Tibial nerve (tissue), 4 donors: ENCODE data around the gene KIAA0319L.

Experiments
- CTCF ChIP-seq, 5 experiments: fragments of 200-600 bp in 3 of 5; fragments of 450-650 bp in 2 of 5; sonication (generic) in 3 of 5; IDR thresholded peaks; one replicate each; pipeline ENCODE4 v1.5.1; 2016 to 2019; ENCODE audit warnings: antibody characterized with exemption in 5 of 5, mild to moderate bottlenecking in 3 of 5, moderate library complexity in 2 of 5
- EP300 ChIP-seq, 2 donors: sonication (generic); formaldehyde crosslinking; IDR thresholded peaks; one replicate each; pipeline ENCODE4 v1.6.1; 2017; ENCODE audit warnings: antibody characterized with exemption in 2 of 2, mild to moderate bottlenecking in 1 of 2
- POLR2A ChIP-seq, 2 donors: fragments of 450-650 bp; IDR thresholded peaks; one replicate each; pipeline ENCODE4 v1.6.1; 2017; ENCODE audit warnings: antibody characterized with exemption in 2 of 2, mild to moderate bottlenecking in 2 of 2, moderate library complexity in 2 of 2

- TF ChIP-seq CTCF (IDR thresholded peaks at IDR 0.05): no peak
- no peak for TF ChIP-seq POLR2A (IDR thresholded peaks at IDR 0.05)
- TF ChIP-seq EP300 (IDR thresholded peaks at IDR 0.05): no peak
These were observed 162.8 kb downstream of the KIAA0319L start for GRCh38 chr1:35394386-35394785.
